ENCODE measurements around the gene EYS. TPM values are rescaled to one million over a fixed set of nuclear protein-coding genes. Genes with fewer than 3 reads are reported as not detected.

The EYS gene
- total RNA-seq, 6 experiments from 2014 or later: 0.54 to 2.3 (median 0.74) TPM; not detected in 1

DNA sequence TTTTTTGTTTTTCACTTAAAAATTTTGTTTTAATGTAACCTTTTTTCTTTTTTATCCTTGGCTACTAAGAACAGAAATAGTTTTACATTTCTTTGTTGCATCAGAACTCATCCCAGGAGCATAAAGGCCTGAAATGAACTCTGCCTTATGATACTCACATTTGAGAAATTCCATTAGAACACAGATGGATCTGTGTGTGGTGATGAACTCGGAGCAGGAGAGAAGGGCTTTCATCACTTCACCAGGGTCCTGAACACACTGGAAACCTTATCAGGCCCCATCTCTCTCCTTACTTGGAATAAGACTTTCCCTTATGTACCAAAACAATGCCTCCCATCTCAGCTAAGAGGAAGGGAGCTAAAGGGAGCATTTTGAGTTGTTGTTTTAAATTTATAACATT lies 1932.1 kb downstream of the EYS start:
- intact Hi-C loops (cut with DNase I): no loop called here
- DNase-seq: no peak
- no peak for ATAC-seq
- TF ChIP-seq POLR2A (IDR thresholded peaks at IDR 0.05): no peak
- TF ChIP-seq, protein P1, sequence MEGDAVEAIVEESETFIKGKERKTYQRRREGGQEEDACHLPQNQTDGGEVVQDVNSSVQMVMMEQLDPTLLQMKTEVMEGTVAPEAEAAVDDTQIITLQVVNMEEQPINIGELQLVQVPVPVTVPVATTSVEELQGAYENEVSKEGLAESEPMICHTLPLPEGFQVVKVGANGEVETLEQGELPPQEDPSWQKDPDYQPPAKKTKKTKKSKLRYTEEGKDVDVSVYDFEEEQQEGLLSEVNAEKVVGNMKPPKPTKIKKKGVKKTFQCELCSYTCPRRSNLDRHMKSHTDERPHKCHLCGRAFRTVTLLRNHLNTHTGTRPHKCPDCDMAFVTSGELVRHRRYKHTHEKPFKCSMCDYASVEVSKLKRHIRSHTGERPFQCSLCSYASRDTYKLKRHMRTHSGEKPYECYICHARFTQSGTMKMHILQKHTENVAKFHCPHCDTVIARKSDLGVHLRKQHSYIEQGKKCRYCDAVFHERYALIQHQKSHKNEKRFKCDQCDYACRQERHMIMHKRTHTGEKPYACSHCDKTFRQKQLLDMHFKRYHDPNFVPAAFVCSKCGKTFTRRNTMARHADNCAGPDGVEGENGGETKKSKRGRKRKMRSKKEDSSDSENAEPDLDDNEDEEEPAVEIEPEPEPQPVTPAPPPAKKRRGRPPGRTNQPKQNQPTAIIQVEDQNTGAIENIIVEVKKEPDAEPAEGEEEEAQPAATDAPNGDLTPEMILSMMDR (IDR thresholded peaks at IDR 0.05): no peak
- 58% methylated on average over 1 of the region's 1 CpG for WGBS (ENCODE audit: insufficient coverage, low coverage, low lambda C conversion rate, missing lambda C conversion rate)
- H3K4me3 ChIP-seq: no peak overlapping the region
- H3K9me3 ChIP-seq: no peaks in the 10 kb centered on the region
- H3K36me3 ChIP-seq: no peaks in the 10 kb centered on the region
- no peaks in the 10 kb centered on the region for H3K4me1 ChIP-seq
- no peaks in the 10 kb centered on the region for H3K27me3 ChIP-seq
- no peak overlapping the region for H3K27ac ChIP-seq

DNA sequence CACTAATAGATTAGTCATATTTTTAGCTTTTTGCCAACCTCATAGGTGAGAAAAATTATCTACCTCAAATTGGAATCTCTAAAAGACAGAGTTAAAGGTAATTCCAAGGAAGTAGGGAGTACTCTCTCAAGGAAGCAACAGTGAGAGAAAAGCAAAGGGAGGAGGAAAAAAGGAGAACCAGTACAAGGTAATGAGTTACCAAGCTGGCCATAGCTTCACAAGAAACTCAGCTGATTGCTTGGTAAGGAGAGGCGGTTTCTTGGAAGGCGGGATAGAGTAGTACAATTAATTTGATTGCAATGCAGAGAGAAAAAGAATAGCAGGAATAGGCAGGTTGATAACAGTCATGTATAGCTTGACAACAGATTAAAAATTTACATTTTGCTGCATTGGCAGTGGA lies 1933.8 kb downstream of the EYS start:
- intact Hi-C loops (cut with DNase I): no loop called here
- no peak overlapping the region for H3K27ac ChIP-seq
- H3K36me3 ChIP-seq: no peaks in the 10 kb centered on the region
- no peaks in the 10 kb centered on the region for H3K4me1 ChIP-seq
- TF ChIP-seq, protein P1 (IDR thresholded peaks at IDR 0.05): no peak
- no peak for TF ChIP-seq POLR2A (IDR thresholded peaks at IDR 0.05)
- DNase-seq (no peak), ATAC-seq (no peak)
- H3K27me3 ChIP-seq: no peaks in the 10 kb centered on the region
- no peaks in the 10 kb centered on the region for H3K9me3 ChIP-seq
- WGBS (ENCODE audit: insufficient coverage, low coverage, low lambda C conversion rate, missing lambda C conversion rate): 90% methylated on average over 2 of the region's 2 CpGs
- H3K4me3 ChIP-seq: no peak overlapping the region

DNA sequence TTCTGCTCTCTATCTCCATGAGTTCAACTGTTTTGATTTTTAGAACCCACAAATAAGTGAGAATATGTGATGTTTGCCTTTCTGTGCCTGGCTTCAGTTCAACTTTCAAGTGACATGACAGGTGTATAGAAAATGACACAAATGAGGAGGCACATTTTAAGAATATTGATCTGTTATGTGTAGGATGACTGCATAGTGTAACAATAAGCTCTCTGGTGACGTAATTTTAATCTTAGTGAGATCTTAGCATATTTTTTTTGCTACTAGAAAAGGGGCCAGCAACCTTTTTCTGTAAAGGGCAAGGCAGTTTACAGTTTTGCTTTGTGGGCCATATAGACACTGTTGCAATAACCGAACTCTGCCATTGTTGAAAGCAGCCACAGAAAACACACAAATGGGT lies 1941.2 kb downstream of the EYS start:
- no peaks in the 10 kb centered on the region for H3K4me1 ChIP-seq
- intact Hi-C loops (cut with DNase I): loop anchor here in 1 of 2 donors (10.0 kb wide), 1 partner anchor 171 kb away; no protein-coding TSS in a partner anchor
- 52% methylated on average over 2 of the region's 2 CpGs for WGBS (ENCODE audit: insufficient coverage, low coverage, low lambda C conversion rate, missing lambda C conversion rate)

GRCh38 chr6:63764318-63764916 lies 1942.6 kb downstream of the EYS start:
- no peaks in the 10 kb centered on the region for H3K27me3 ChIP-seq
- DNase-seq: no peak
- H3K4me1 ChIP-seq: no peaks in the 10 kb centered on the region
- TF ChIP-seq, protein P1 (IDR thresholded peaks at IDR 0.05): peak; percentile 60 to 72 (median 66)
- TF ChIP-seq POLR2A (IDR thresholded peaks at IDR 0.05): no peak
- no peak overlapping the region for H3K27ac ChIP-seq
- H3K36me3 ChIP-seq: no peaks in the 10 kb centered on the region
- H3K9me3 ChIP-seq: no peaks in the 10 kb centered on the region
- H3K4me3 ChIP-seq: no peak overlapping the region
- intact Hi-C loops (cut with DNase I): loop anchor here in 1 of 2 donors (10.0 kb wide), 1 partner anchor 170 kb away; no protein-coding TSS in a partner anchor
- peak in 3 of 4 donors; percentile 59 to 70 (median 65) for ATAC-seq
- WGBS (ENCODE audit: insufficient coverage, low coverage, low lambda C conversion rate, missing lambda C conversion rate): 25% methylated on average over 4 of the region's 4 CpGs

More for the DNA sequence above, 1941.2 kb downstream of the EYS start:
- TF ChIP-seq POLR2A (IDR thresholded peaks at IDR 0.05): no peak
- TF ChIP-seq, protein P1 (IDR thresholded peaks at IDR 0.05): no peak
- no peaks in the 10 kb centered on the region for H3K9me3 ChIP-seq
- ATAC-seq (no peak), DNase-seq (no peak)
- H3K4me3 ChIP-seq: no peak overlapping the region
- no peak overlapping the region for H3K27ac ChIP-seq
- no peaks in the 10 kb centered on the region for H3K27me3 ChIP-seq
- no peaks in the 10 kb centered on the region for H3K36me3 ChIP-seq
